ENCODE measurements around the gene PHF21B.

- no peak for TF ChIP-seq POLR2AphosphoS5 (IDR thresholded peaks at IDR 0.05; ENCODE audit: low read depth, low read length)
- no peak for TF ChIP-seq REST (IDR thresholded peaks at IDR 0.05; ENCODE audit: insufficient read depth in 1 of 2, low read depth in 2 of 2, low read length in 2 of 2)
- TF ChIP-seq SIN3A (IDR thresholded peaks at IDR 0.05; ENCODE audit: borderline replicate concordance, insufficient read depth, low read length), result no peak
Measured at GRCh38 chr22:44944883-44945601, 64.8 kb downstream of the PHF21B start.

Data from PFSK-1 (cell line).